HL-60 (cell line): Measurements from ENCODE around the gene PRSS56.
A peak's percentile ranks its signal among the peaks of the same experiment; 100 is the strongest.

Experiments used
- DNase-seq, 2 experiments: peaks; one replicate each; pipeline ENCODE4 v3.0.0-alpha.2; 2010 to 2020; ENCODE audit warnings: low read depth in 1 of 2, low spot score in 1 of 2
- H3K27ac ChIP-seq: fragments of 250-450 bp; sonication (Bioruptor Pico); replicated peaks from 2 replicates; pipeline ENCODE4 v1.5.1; 2020; ENCODE audit warnings: mild to moderate bottlenecking, moderate library complexity
- H3K27me3 ChIP-seq: fragments of 250-450 bp; sonication (Bioruptor Pico); 2 replicates; pipeline ENCODE4 v1.5.1; 2021; ENCODE audit warnings: mild to moderate bottlenecking, moderate library complexity; ENCODE audit not compliant: insufficient read depth, poor library complexity, severe bottlenecking
- H3K4me3 ChIP-seq: replicated peaks from 2 replicates; pipeline ENCODE4 v1.5.1; 2011; ENCODE audit warnings: mild to moderate bottlenecking, control low read depth, low read length; ENCODE audit not compliant: insufficient read depth
- GABPA ChIP-seq: IDR thresholded peaks from 2 replicates; pipeline ENCODE4 v1.6.1; 2012; ENCODE audit warnings: low read depth
- POLR2AphosphoS5 ChIP-seq: IDR thresholded peaks from 2 replicates; pipeline ENCODE4 v1.6.1; 2012; ENCODE audit warnings: low read depth
- SPI1 ChIP-seq: IDR thresholded peaks from 2 replicates; pipeline ENCODE4 v1.6.1; 2012; ENCODE audit warnings: low read depth, mild to moderate bottlenecking, borderline replicate concordance
- TF ChIP-seq, protein P1 (sequence below): IDR thresholded peaks from one replicate; pipeline ENCODE4 v1.5.1; 2011; ENCODE audit warnings: low read length, control low read depth, inconsistent platforms; ENCODE audit not compliant: insufficient read depth
- TF ChIP-seq, protein P2 (sequence below): IDR thresholded peaks from 2 replicates; pipeline ENCODE4 v1.6.1; 2012; ENCODE audit warnings: low read depth; ENCODE audit not compliant: insufficient replicate concordance

Gene PRSS56

DNA sequence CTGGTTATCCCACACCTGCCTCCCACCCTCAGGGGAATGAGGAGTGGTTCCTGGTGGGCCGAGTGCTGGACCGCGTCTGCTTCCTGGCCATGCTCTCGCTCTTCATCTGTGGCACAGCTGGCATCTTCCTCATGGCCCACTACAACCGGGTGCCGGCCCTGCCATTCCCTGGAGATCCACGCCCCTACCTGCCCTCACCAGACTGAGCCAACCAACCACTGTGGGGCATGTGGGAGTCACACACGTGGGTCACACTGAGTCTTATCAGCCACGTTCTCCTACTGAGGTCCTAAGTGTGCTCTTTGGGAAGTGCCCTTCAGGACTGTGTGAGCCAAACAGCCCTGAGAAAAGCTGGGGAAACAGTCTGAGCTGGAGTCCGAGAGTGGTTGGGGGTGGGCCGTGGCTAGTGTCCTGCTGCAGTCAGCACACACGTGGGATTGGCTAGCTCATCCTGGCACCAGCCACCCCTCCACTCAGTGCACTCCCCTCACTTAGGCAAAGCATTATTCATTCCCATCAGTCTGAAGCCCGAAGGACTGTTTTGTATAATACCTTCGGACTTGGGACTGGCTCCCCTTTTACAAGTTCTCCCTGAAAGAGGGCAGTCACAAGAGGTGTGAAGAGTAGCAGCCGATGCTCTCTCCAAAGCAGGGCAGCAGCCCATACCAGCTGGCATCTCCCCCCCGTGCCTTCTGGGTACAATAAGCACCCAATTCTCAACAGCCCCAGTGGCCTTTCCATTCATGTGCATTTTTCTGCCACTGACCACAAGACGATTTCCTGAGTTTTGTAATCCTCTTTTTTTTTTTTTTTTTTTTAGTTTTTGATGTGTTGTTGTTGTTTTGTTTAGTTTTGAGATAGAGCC, 25.6 kb downstream of the PRSS56 start:
- no peak for DNase-seq
- H3K27me3 ChIP-seq = no peaks in the 10 kb centered on the region
- no peak overlapping the region for H3K27ac ChIP-seq
- no peak overlapping the region for H3K4me3 ChIP-seq
- TF ChIP-seq, protein P1, sequence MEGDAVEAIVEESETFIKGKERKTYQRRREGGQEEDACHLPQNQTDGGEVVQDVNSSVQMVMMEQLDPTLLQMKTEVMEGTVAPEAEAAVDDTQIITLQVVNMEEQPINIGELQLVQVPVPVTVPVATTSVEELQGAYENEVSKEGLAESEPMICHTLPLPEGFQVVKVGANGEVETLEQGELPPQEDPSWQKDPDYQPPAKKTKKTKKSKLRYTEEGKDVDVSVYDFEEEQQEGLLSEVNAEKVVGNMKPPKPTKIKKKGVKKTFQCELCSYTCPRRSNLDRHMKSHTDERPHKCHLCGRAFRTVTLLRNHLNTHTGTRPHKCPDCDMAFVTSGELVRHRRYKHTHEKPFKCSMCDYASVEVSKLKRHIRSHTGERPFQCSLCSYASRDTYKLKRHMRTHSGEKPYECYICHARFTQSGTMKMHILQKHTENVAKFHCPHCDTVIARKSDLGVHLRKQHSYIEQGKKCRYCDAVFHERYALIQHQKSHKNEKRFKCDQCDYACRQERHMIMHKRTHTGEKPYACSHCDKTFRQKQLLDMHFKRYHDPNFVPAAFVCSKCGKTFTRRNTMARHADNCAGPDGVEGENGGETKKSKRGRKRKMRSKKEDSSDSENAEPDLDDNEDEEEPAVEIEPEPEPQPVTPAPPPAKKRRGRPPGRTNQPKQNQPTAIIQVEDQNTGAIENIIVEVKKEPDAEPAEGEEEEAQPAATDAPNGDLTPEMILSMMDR = no peak
- TF ChIP-seq SPI1 (no peak), POLR2AphosphoS5 (no peak), GABPA (no peak)
- TF ChIP-seq, protein P2, sequence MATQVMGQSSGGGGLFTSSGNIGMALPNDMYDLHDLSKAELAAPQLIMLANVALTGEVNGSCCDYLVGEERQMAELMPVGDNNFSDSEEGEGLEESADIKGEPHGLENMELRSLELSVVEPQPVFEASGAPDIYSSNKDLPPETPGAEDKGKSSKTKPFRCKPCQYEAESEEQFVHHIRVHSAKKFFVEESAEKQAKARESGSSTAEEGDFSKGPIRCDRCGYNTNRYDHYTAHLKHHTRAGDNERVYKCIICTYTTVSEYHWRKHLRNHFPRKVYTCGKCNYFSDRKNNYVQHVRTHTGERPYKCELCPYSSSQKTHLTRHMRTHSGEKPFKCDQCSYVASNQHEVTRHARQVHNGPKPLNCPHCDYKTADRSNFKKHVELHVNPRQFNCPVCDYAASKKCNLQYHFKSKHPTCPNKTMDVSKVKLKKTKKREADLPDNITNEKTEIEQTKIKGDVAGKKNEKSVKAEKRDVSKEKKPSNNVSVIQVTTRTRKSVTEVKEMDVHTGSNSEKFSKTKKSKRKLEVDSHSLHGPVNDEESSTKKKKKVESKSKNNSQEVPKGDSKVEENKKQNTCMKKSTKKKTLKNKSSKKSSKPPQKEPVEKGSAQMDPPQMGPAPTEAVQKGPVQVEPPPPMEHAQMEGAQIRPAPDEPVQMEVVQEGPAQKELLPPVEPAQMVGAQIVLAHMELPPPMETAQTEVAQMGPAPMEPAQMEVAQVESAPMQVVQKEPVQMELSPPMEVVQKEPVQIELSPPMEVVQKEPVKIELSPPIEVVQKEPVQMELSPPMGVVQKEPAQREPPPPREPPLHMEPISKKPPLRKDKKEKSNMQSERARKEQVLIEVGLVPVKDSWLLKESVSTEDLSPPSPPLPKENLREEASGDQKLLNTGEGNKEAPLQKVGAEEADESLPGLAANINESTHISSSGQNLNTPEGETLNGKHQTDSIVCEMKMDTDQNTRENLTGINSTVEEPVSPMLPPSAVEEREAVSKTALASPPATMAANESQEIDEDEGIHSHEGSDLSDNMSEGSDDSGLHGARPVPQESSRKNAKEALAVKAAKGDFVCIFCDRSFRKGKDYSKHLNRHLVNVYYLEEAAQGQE = no peak

DNA sequence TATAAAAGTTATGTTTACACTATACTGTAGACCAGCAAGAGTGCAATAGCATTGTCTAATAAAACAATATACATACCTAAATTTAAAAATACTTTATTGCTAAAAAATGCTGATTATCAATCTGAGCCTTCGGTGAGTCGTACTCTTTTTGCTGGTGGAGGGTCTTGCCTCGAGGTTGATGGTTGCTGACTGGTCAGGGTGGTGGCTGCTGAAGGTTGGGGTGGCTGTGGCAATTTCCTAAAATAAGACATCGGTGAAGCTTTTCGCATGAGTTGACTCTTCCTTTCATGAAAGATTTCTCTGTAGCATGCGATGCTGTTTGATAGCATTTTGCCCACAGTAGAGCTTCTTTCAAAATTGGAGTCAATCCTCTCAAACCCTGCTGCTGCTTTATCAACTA, 27.8 kb downstream of the PRSS56 start:
- H3K4me3 ChIP-seq = no peak overlapping the region
- TF ChIP-seq GABPA (no peak), POLR2AphosphoS5 (no peak), SPI1 (no peak)
- TF ChIP-seq, protein P1 = no peak
- TF ChIP-seq, protein P2 = no peak
- no peaks in the 10 kb centered on the region for H3K27me3 ChIP-seq
- H3K27ac ChIP-seq = no peak overlapping the region
- DNase-seq = no peak

DNA sequence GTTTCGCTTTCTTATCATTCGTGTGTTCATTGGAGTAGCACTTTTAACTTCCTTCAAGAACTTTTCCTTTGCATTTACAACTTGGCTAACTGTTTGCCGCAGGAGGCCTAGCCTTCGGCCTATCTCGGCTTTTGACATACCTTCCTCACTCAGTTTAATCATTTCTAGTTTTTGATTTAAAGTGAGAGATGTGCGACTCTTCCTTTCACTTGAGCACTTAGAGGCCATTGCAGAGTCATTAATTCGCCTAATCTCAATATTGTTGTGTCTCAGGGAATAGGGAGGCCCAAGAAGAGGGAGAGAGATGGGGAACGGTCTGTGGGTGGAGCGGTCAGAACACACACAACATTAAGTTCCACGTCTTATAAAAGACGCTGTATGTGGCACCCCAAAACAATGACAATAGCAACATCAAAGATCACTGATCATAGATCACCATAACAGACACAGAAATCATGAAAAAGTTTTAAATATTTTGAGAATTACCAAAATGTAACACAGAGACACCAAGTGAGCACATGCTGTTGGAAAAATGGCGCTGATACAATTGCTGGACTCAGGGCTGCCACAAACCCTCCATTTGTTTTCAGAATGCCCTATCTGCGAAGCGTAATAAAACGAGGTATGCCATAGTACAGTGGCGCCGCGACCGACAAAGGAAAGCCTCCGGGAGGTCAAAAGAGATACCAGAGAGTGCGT, 29.6 kb downstream of the PRSS56 start:
- H3K27ac ChIP-seq = peak overlapping the region; percentile 96
- TF ChIP-seq GABPA = no peak
- DNase-seq = no peak

More for the DNA sequence above, 29.6 kb downstream of the PRSS56 start:
- Histone ChIP-seq H3K27me3 (no peaks in the 10 kb centered on the region), H3K4me3 (peak overlapping the region; percentile 77)
